ENCODE results near the gene ZNF778. TPM values are rescaled to one million over a fixed set of nuclear protein-coding genes. Genes with fewer than 3 reads are reported as not detected.

The ZNF778 gene
- total and polyA plus RNA-seq, 2 of the 13 experiments (the other 11 are each of a cell fraction or from before 2014, with no cell fraction given): 3.8 to 7.2 TPM

DNA sequence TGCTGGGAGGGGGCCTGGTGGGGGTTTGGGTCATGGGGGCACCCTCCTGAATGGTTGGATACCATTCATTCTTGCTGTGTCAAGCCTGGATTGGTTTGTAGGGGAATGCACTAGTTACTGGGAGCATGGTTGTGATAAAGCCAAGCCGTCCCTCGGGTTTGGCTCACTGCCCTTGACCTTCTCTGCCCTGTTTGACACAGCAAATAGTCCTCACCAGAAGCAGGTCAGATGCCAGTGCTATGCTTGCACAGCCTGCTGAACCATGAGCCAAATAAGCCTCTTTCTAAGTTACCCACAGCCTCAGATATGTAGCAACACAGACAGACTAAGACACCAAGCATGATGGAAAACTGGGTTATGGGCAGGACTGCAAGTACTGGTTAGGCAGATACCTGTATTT, 14.6 kb downstream of the ZNF778 start (continued):
- TF ChIP-seq, protein P1, sequence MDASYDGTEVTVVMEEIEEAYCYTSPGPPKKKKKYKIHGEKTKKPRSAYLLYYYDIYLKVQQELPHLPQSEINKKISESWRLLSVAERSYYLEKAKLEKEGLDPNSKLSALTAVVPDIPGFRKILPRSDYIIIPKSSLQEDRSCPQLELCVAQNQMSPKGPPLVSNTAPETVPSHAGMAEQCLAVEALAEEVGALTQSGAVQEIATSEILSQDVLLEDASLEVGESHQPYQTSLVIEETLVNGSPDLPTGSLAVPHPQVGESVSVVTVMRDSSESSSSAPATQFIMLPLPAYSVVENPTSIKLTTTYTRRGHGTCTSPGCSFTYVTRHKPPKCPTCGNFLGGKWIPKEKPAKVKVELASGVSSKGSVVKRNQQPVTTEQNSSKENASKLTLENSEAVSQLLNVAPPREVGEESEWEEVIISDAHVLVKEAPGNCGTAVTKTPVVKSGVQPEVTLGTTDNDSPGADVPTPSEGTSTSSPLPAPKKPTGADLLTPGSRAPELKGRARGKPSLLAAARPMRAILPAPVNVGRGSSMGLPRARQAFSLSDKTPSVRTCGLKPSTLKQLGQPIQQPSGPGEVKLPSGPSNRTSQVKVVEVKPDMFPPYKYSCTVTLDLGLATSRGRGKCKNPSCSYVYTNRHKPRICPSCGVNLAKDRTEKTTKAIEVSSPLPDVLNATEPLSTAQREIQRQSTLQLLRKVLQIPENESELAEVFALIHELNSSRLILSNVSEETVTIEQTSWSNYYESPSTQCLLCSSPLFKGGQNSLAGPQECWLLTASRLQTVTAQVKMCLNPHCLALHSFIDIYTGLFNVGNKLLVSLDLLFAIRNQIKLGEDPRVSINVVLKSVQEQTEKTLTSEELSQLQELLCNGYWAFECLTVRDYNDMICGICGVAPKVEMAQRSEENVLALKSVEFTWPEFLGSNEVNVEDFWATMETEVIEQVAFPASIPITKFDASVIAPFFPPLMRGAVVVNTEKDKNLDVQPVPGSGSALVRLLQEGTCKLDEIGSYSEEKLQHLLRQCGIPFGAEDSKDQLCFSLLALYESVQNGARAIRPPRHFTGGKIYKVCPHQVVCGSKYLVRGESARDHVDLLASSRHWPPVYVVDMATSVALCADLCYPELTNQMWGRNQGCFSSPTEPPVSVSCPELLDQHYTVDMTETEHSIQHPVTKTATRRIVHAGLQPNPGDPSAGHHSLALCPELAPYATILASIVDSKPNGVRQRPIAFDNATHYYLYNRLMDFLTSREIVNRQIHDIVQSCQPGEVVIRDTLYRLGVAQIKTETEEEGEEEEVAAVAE (CRISPR knock-in tag; IDR thresholded peaks at IDR 0.05; ENCODE audit: borderline replicate concordance): peak; percentile 63; the same call in 1 of the 2 replicates
- TF ChIP-seq ZNF280B (CRISPR knock-in tag; IDR thresholded peaks at IDR 0.05; ENCODE audit: borderline replicate concordance) (peak; percentile 38; the same call in 1 of the 2 replicates), HNF4G (IDR thresholded peaks at IDR 0.05; ENCODE audit: borderline replicate concordance, low read depth, low read length) (no peak; the same call in 1 of the 2 replicates), HNF4G (CRISPR knock-in tag; IDR thresholded peaks at IDR 0.05; ENCODE audit: borderline replicate concordance, low read depth) (peak; percentile 86), ZNF296 (CRISPR knock-in tag; conservative IDR thresholded peaks at IDR 0.05) (no peak), U2AF1 (optimal IDR thresholded peaks at IDR 0.05; ENCODE audit: low read depth, low read length) (no peak), SMAD1 (CRISPR knock-in tag; IDR thresholded peaks at IDR 0.05; ENCODE audit: borderline replicate concordance, low read depth) (no peak), ZNF841 (CRISPR knock-in tag; IDR thresholded peaks at IDR 0.05; ENCODE audit: borderline replicate concordance) (no peak), ATF7-NPFF (CRISPR knock-in tag; IDR thresholded peaks at IDR 0.05; ENCODE audit: low read depth) (no peak), ZNF562 (CRISPR knock-in tag; IDR thresholded peaks at IDR 0.05; ENCODE audit: borderline replicate concordance) (no peak), SKIL (CRISPR knock-in tag; IDR thresholded peaks at IDR 0.05; ENCODE audit: borderline replicate concordance) (peak; percentile 63; the same call in 1 of the 2 replicates), ZNF205 (CRISPR knock-in tag; IDR thresholded peaks at IDR 0.05) (peak; percentile 69; the same call in 1 of the 2 replicates), CC2D1A (CRISPR knock-in tag; IDR thresholded peaks at IDR 0.05) (no peak), HMG20A (CRISPR knock-in tag; IDR thresholded peaks at IDR 0.05; ENCODE audit: borderline replicate concordance) (peak; percentile 70; the same call in 1 of the 2 replicates), JUND (CRISPR knock-in tag; IDR thresholded peaks at IDR 0.05) (no peak)
- TF ChIP-seq, protein P2, sequence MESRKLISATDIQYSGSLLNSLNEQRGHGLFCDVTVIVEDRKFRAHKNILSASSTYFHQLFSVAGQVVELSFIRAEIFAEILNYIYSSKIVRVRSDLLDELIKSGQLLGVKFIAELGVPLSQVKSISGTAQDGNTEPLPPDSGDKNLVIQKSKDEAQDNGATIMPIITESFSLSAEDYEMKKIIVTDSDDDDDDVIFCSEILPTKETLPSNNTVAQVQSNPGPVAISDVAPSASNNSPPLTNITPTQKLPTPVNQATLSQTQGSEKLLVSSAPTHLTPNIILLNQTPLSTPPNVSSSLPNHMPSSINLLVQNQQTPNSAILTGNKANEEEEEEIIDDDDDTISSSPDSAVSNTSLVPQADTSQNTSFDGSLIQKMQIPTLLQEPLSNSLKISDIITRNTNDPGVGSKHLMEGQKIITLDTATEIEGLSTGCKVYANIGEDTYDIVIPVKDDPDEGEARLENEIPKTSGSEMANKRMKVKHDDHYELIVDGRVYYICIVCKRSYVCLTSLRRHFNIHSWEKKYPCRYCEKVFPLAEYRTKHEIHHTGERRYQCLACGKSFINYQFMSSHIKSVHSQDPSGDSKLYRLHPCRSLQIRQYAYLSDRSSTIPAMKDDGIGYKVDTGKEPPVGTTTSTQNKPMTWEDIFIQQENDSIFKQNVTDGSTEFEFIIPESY (CRISPR knock-in tag; IDR thresholded peaks at IDR 0.05): peak; percentile 50; the same call in 1 of the 2 replicates
- TF ChIP-seq, protein P3, sequence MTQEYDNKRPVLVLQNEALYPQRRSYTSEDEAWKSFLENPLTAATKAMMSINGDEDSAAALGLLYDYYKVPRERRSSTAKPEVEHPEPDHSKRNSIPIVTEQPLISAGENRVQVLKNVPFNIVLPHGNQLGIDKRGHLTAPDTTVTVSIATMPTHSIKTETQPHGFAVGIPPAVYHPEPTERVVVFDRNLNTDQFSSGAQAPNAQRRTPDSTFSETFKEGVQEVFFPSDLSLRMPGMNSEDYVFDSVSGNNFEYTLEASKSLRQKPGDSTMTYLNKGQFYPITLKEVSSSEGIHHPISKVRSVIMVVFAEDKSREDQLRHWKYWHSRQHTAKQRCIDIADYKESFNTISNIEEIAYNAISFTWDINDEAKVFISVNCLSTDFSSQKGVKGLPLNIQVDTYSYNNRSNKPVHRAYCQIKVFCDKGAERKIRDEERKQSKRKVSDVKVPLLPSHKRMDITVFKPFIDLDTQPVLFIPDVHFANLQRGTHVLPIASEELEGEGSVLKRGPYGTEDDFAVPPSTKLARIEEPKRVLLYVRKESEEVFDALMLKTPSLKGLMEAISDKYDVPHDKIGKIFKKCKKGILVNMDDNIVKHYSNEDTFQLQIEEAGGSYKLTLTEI (CRISPR knock-in tag; conservative IDR thresholded peaks at IDR 0.05): no peak

All from HepG2 (cell line).